IMR-90 (cell line): ENCODE data around the gene PSKH1. TPM values are rescaled to one million over a fixed set of nuclear protein-coding genes. Genes with fewer than 3 reads are reported as not detected.

ENCODE experiments used
- ATAC-seq: fragments of 200-7000 bp; cut with Tn5 transposase; 2 replicates; pipeline ENCODE4 v1.9.1; 2020; ENCODE audit warnings: low read depth, mild to moderate bottlenecking, moderate library complexity
- BruUV-seq: library from RNA; stranded (reverse); fragments of 400-500 nt; replicated peaks from 2 replicates; lab custom pipeline; 2021; lab: Mats Ljungman, UMichigan
- CTCF ChIA-PET: fragments of 300-600 bp; formaldehyde crosslinking; extraction: SDS; loops from one replicate; lab custom pipeline; 2021; ENCODE audit warnings: antibody characterized with exemption; lab: Yijun Ruan, JAX
- POLR2A ChIA-PET: fragments of 300-600 bp; sonication (Branson Sonifier 250); formaldehyde crosslinking; loops from one replicate; lab custom pipeline; 2022; ENCODE audit warnings: antibody characterized with exemption; ENCODE audit not compliant: unreplicated experiment; lab: Charles Lee
- DNase-seq: peaks from one replicate; pipeline ENCODE4 v3.0.0; 2013
- H2AFZ ChIP-seq: replicated peaks from 2 replicates; pipeline ENCODE3; 2013; ENCODE audit warnings: low read length, mild to moderate bottlenecking; ENCODE audit not compliant: poor library complexity
- H2AK5ac ChIP-seq: 2 replicates; pipeline ENCODE4 v1.6.1; 2013; ENCODE audit warnings: low read depth, low read length, inconsistent platforms
- H2AK9ac ChIP-seq: replicated peaks from 2 replicates; pipeline ENCODE3; 2013; ENCODE audit warnings: mild to moderate bottlenecking, low read depth, low read length, moderate library complexity; ENCODE audit not compliant: poor library complexity
- H2BK120ac ChIP-seq: 2 replicates; pipeline ENCODE4 v1.6.1; 2013; ENCODE audit warnings: low read depth, low read length, inconsistent platforms
- H2BK15ac ChIP-seq: 3 replicates; pipeline ENCODE4 v1.6.1; 2013; ENCODE audit warnings: low read depth, low read length, inconsistent platforms
- H2BK20ac ChIP-seq: 2 replicates; pipeline ENCODE4 v1.6.1; 2013; ENCODE audit warnings: low read depth, mild to moderate bottlenecking, inconsistent platforms, low read length, moderate library complexity
- H2BK5ac ChIP-seq: 2 replicates; pipeline ENCODE4 v1.6.1; 2013; ENCODE audit warnings: mild to moderate bottlenecking, low read depth, low read length, inconsistent platforms; ENCODE audit not compliant: poor library complexity, severe bottlenecking
- H3K14ac ChIP-seq: replicated peaks from 2 replicates; pipeline ENCODE4 v1.6.1; 2013; ENCODE audit warnings: low read depth, low read length, inconsistent platforms
- H3K18ac ChIP-seq: 2 replicates; pipeline ENCODE4 v1.6.1; 2013; ENCODE audit warnings: low read depth, low read length, control low read depth
- H3K23ac ChIP-seq: 2 replicates; pipeline ENCODE4 v1.6.1; 2013; ENCODE audit warnings: low read depth, low read length, inconsistent platforms
- H3K27ac ChIP-seq: 2 replicates; pipeline ENCODE4 v1.5.1; 2013; ENCODE audit warnings: mild to moderate bottlenecking, control low read depth, low read length; ENCODE audit not compliant: insufficient read depth
- H3K27me3 ChIP-seq: 2 replicates; pipeline ENCODE4 v1.6.1; 2013; ENCODE audit warnings: low read length; ENCODE audit not compliant: control insufficient read depth, insufficient read depth
- H3K36me3 ChIP-seq: 2 replicates; pipeline ENCODE4 v1.6.1; 2013; ENCODE audit warnings: low read length, mixed read lengths; ENCODE audit not compliant: control insufficient read depth, insufficient read depth
- H3K4ac ChIP-seq: 2 replicates; pipeline ENCODE4 v1.6.1; 2013; ENCODE audit warnings: low read depth, low read length, inconsistent platforms
- H3K4me1 ChIP-seq: 2 replicates; pipeline ENCODE4 v1.6.1; 2013; ENCODE audit warnings: low read length, mixed read lengths; ENCODE audit not compliant: control insufficient read depth, insufficient read depth
- H3K4me2 ChIP-seq: 2 replicates; pipeline ENCODE4 v1.6.1; 2013; ENCODE audit warnings: low read depth, mild to moderate bottlenecking, control low read depth, low read length, moderate library complexity
- H3K4me3 ChIP-seq: 2 replicates; pipeline ENCODE4 v1.5.1; 2013; ENCODE audit warnings: low read depth, mild to moderate bottlenecking, control low read depth, low read length, moderate library complexity; ENCODE audit not compliant: insufficient read depth
- H3K56ac ChIP-seq: 2 replicates; pipeline ENCODE4 v1.6.1; 2013; ENCODE audit warnings: low read length, inconsistent platforms; ENCODE audit not compliant: insufficient read depth; ENCODE audit errors: extremely low read depth
- H3K79me1 ChIP-seq, 2 experiments: 2 replicates each; pipeline ENCODE4 v1.6.1; 2013; ENCODE audit warnings: low read length in 2 of 2, inconsistent platforms in 1 of 2, low read depth in 1 of 2
- H3K9ac ChIP-seq: 2 replicates; pipeline ENCODE4 v1.6.1; 2013; ENCODE audit warnings: low read depth, low read length, control low read depth
- H3K9me1 ChIP-seq: 2 replicates; pipeline ENCODE4 v1.6.1; 2013; ENCODE audit warnings: low read length, inconsistent platforms; ENCODE audit not compliant: insufficient read depth
- H3K9me3 ChIP-seq: 2 replicates; pipeline ENCODE4 v1.6.1; 2013; ENCODE audit warnings: low read length; ENCODE audit not compliant: control insufficient read depth, insufficient read depth
- H4K20me1 ChIP-seq: 2 replicates; pipeline ENCODE4 v1.6.1; 2013; ENCODE audit warnings: low read length, inconsistent platforms; ENCODE audit not compliant: insufficient read depth
- H4K5ac ChIP-seq: 2 replicates; pipeline ENCODE4 v1.6.1; 2013; ENCODE audit warnings: mild to moderate bottlenecking, low read depth, low read length, control low read depth
- H4K8ac ChIP-seq, 2 experiments: 2 replicates each; pipeline ENCODE4 v1.6.1; 2013; ENCODE audit warnings: low read depth in 2 of 2, low read length in 2 of 2, control low read depth in 1 of 2, inconsistent platforms in 1 of 2
- H4K91ac ChIP-seq: 2 replicates; pipeline ENCODE4 v1.6.1; 2013; ENCODE audit warnings: low read depth, low read length, inconsistent platforms; ENCODE audit not compliant: insufficient read depth
- BHLHE40 ChIP-seq: fragments of 150-350 bp; IDR thresholded peaks from 2 replicates; pipeline ENCODE4 v1.6.1; 2016; ENCODE audit warnings: mild to moderate bottlenecking, low read depth, low read length
- CEBPB ChIP-seq: IDR thresholded peaks from 2 replicates; pipeline ENCODE4 v1.6.1; 2012; ENCODE audit warnings: low read depth, low read length, improper control_type of control experiment
- CHD1 ChIP-seq: IDR thresholded peaks from 2 replicates; pipeline ENCODE4 v1.6.1; 2012; ENCODE audit warnings: low read depth, low read length, improper control_type of control experiment
- CTCF ChIP-seq: conservative IDR thresholded peaks from 2 replicates; pipeline ENCODE4 v1.5.1; 2012; ENCODE audit warnings: mild to moderate bottlenecking, low read depth, low read length, improper control_type of control experiment
- ELK1 ChIP-seq: fragments of 150-350 bp; IDR thresholded peaks from 2 replicates; pipeline ENCODE4 v1.6.1; 2016; ENCODE audit warnings: low read depth, mild to moderate bottlenecking, low read length, moderate library complexity, borderline replicate concordance
- FOS ChIP-seq: fragments of 150-350 bp; IDR thresholded peaks from 2 replicates; pipeline ENCODE4 v1.6.1; 2016; ENCODE audit warnings: low read depth, low read length
- MAFK ChIP-seq: IDR thresholded peaks from 2 replicates; pipeline ENCODE4 v1.6.1; 2012; ENCODE audit warnings: low read depth, low read length, improper control_type of control experiment
- MAZ ChIP-seq: IDR thresholded peaks from 2 replicates; pipeline ENCODE4 v1.6.1; 2012; ENCODE audit warnings: low read depth, mild to moderate bottlenecking, low read length, improper control_type of control experiment, moderate library complexity, borderline replicate concordance
- MXI1 ChIP-seq: IDR thresholded peaks from 2 replicates; pipeline ENCODE4 v1.6.1; 2012; ENCODE audit warnings: low read depth, mild to moderate bottlenecking, low read length, moderate library complexity, borderline replicate concordance
- NFE2L2 ChIP-seq: fragments of 150-350 bp; IDR thresholded peaks from 2 replicates; pipeline ENCODE4 v1.6.1; 2016; ENCODE audit warnings: low read depth, mild to moderate bottlenecking, low read length
- POLR2A ChIP-seq: IDR thresholded peaks from 2 replicates; pipeline ENCODE4 v1.6.1; 2012; ENCODE audit warnings: mild to moderate bottlenecking, low read depth, low read length
- RAD21 ChIP-seq: IDR thresholded peaks from 2 replicates; pipeline ENCODE4 v1.6.1; 2012; ENCODE audit warnings: low read length, improper control_type of control experiment
- RCOR1 ChIP-seq: IDR thresholded peaks from 2 replicates; pipeline ENCODE4 v1.6.1; 2012; ENCODE audit warnings: mild to moderate bottlenecking, low read length, improper control_type of control experiment; ENCODE audit not compliant: insufficient replicate concordance
- RFX5 ChIP-seq: IDR thresholded peaks from 2 replicates; pipeline ENCODE4 v1.8.0; 2012; ENCODE audit warnings: low read depth, mild to moderate bottlenecking, low read length, moderate library complexity
- SMC3 ChIP-seq: fragments of 150-350 bp; IDR thresholded peaks from 2 replicates; pipeline ENCODE4 v1.6.1; 2016; ENCODE audit warnings: low read depth, mild to moderate bottlenecking, antibody characterized with exemption, low read length, moderate library complexity
- WGBS, 2 experiments: methylation state at CpG; one replicate each; pipeline versions ENCODE4 v1.1.5 to v1.1.7; 2013; ENCODE audit warnings: missing lambda C conversion rate in 2 of 2; ENCODE audit not compliant: insufficient read length in 1 of 2; ENCODE audit errors: extremely low coverage in 2 of 2; 5-methylcytosine and 5-hydroxymethylcytosine counted together
- dilution Hi-C: fragments of 300-500 bp; cut with HindIII; formaldehyde crosslinking; loops from one replicate; pipeline ENCODE4 v1.14.3; 2018; ENCODE audit warnings: low sequenced_read_pairs; ENCODE audit not compliant: unreplicated experiment
- in situ Hi-C: fragments of 300-500 bp; cut with MboI; formaldehyde crosslinking; loops from 3 replicates; pipeline ENCODE4 v1.14.3; 2019; ENCODE audit warnings: low sequenced_read_pairs, inconsistent platforms, mixed read lengths
- intact Hi-C: fragments of 100-400 bp; cut with micrococcal nuclease; formaldehyde crosslinking; loops from 2 replicates; pipeline ENCODE4 v1.10.0; 2022
- polyA plus RNA-seq, 3 experiments: library from polyadenylated mRNA; depleted of rRNA; stranded (reverse); fragments of >200 nt; gene quantifications; 2 replicates each; pipeline ENCODE4 v1.2.3, GENCODE V29; 2012; ENCODE audit warnings: low replicate concordance in 1 of 3
- total RNA-seq: library from RNA; depleted of rRNA; stranded (reverse); fragments of >200 nt; gene quantifications from 2 replicates; pipeline ENCODE4 v1.2.3, GENCODE V29; 2012

Gene PSKH1
- total and polyA plus RNA-seq, 2 of the 4 experiments (the other 2 are of a cell fraction) = 11.5 to 26.7 TPM

GRCh38 chr16:67901734-67902133 lies 8.7 kb downstream of the PSKH1 start:
- Histone ChIP-seq H2BK120ac (no peak overlapping the region), H3K9me1 (peaks cover 28% of the 10 kb centered on the region), H3K4me2 (no peak overlapping the region), H4K91ac (no peak overlapping the region), H3K27me3 (no peaks in the 10 kb centered on the region), H2AK5ac (no peak overlapping the region), H3K14ac (no peak overlapping the region), H3K4me1 (peaks cover 6% of the 10 kb centered on the region), H3K9me3 (no peaks in the 10 kb centered on the region), H3K27ac (no peak overlapping the region), H2AK9ac (no peak overlapping the region), H3K56ac (no peak overlapping the region), H3K4ac (no peak overlapping the region), H4K20me1 (peaks cover 42% of the 10 kb centered on the region), H2AFZ (no peak overlapping the region), H3K79me1 (peaks cover 22 to 70% of the 10 kb centered on the region in 2 experiments), H2BK20ac (no peak overlapping the region), H3K18ac (no peak overlapping the region), H4K5ac (no peak overlapping the region), H4K8ac (no peak overlapping the region), H2BK5ac (no peak overlapping the region), H2BK15ac (no peak overlapping the region), H3K23ac (no peak overlapping the region), H3K9ac (no peak overlapping the region), H3K36me3 (peaks cover 11% of the 10 kb centered on the region), H3K4me3 (no peak overlapping the region)
- in situ Hi-C loops (no loop called here), intact Hi-C loops (loop anchor here (1.0 kb wide), 1 partner anchor 17 kb away; the partner anchor contains the start of gene NRN1L), dilution Hi-C loops (no loop called here)
- no CpG with 5 or more reads among the region's 5 CpGs for WGBS, 2 experiments
- ChIA-PET CTCF (no interaction called here), POLR2A (no interaction called here)
- BruUV-seq = no TSS peak
- no peak for ATAC-seq
- DNase-seq = no peak
- TF ChIP-seq RCOR1 = no peak
- no peak for TF ChIP-seq CEBPB
- no peak for TF ChIP-seq ELK1
- no peak for TF ChIP-seq POLR2A
- no peak for TF ChIP-seq BHLHE40
- TF ChIP-seq NFE2L2 = no peak
- no peak for TF ChIP-seq MAZ
- TF ChIP-seq FOS = no peak
- TF ChIP-seq RAD21 = no peak
- TF ChIP-seq CTCF = no peak
- TF ChIP-seq SMC3 = no peak
- no peak for TF ChIP-seq RFX5
- TF ChIP-seq CHD1 = no peak
- TF ChIP-seq MAFK = no peak
- no peak for TF ChIP-seq MXI1
